HepG2 (cell line): ENCODE results near the gene CHID1. TPM values are rescaled to one million over a fixed set of nuclear protein-coding genes. Genes with fewer than 3 reads are reported as not detected.

ENCODE experiments used
- ARNT2 ChIP-seq: sonication (generic); formaldehyde crosslinking; IDR thresholded peaks from 2 replicates; pipeline ENCODE4 v1.8.0; 2022; ENCODE audit warnings: mild to moderate bottlenecking, low read depth, missing genetic modification reagents, moderate library complexity
- ATM ChIP-seq: fragments of 450-650 bp; IDR thresholded peaks from 2 replicates; pipeline ENCODE4 v1.7.1; 2017; ENCODE audit warnings: mild to moderate bottlenecking, borderline replicate concordance
- DMAP1 ChIP-seq: IDR thresholded peaks from 2 replicates; pipeline ENCODE4 v1.6.1; 2016
- GATAD2A ChIP-seq: IDR thresholded peaks from 2 replicates; pipeline ENCODE4 v1.6.1; 2016
- JARID2 ChIP-seq: sonication (generic); formaldehyde crosslinking; IDR thresholded peaks from 2 replicates; pipeline ENCODE4 v1.8.1; 2023; ENCODE audit warnings: missing genetic modification reagents, inconsistent platforms; ENCODE audit not compliant: insufficient replicate concordance
- LCORL ChIP-seq, 2 experiments: fragments of 450-650 bp in 1 of 2; sonication (generic) in 1 of 2; formaldehyde crosslinking in 1 of 2; IDR thresholded peaks; 2 replicates each; pipeline versions ENCODE4 v1.5.0 to v1.6.1; 2017 to 2020; ENCODE audit warnings: antibody characterized with exemption in 1 of 2, missing genetic modification reagents in 1 of 2
- MYNN ChIP-seq: sonication (generic); formaldehyde crosslinking; IDR thresholded peaks from 2 replicates; pipeline ENCODE4 v1.4.0; 2020; ENCODE audit warnings: mild to moderate bottlenecking, low read depth, missing genetic modification reagents
- NR2C2 ChIP-seq: sonication (generic); formaldehyde crosslinking; IDR thresholded peaks from 2 replicates; pipeline ENCODE4 v1.4.0; 2020; ENCODE audit warnings: missing genetic modification reagents, mild to moderate bottlenecking, moderate library complexity, borderline replicate concordance
- SAP130 ChIP-seq: IDR thresholded peaks from 2 replicates; pipeline ENCODE4 v1.6.1; 2016; ENCODE audit warnings: low read depth
- SP1 ChIP-seq, 2 experiments: fragments of 450-650 bp in 1 of 2; sonication (generic) in 1 of 2; formaldehyde crosslinking in 1 of 2; IDR thresholded peaks; 2 replicates each; pipeline versions ENCODE4 v1.4.0 to v1.6.1; 2016 to 2020; ENCODE audit warnings: missing genetic modification reagents in 1 of 2
- THYN1 ChIP-seq: sonication (generic); formaldehyde crosslinking; IDR thresholded peaks from 2 replicates; pipeline ENCODE4 v1.8.1; 2023; ENCODE audit warnings: low read depth, mild to moderate bottlenecking, moderate library complexity, missing genetic modification reagents, borderline replicate concordance
- TRIM24 ChIP-seq: sonication (generic); formaldehyde crosslinking; IDR thresholded peaks from 2 replicates; pipeline ENCODE4 v1.8.0; 2022; ENCODE audit warnings: mild to moderate bottlenecking, missing genetic modification reagents
- ZMYM4 ChIP-seq: sonication (generic); formaldehyde crosslinking; IDR thresholded peaks from 2 replicates; pipeline ENCODE4 v1.8.1; 2023; ENCODE audit warnings: mild to moderate bottlenecking, missing genetic modification reagents
- ZNF275 ChIP-seq: sonication (generic); formaldehyde crosslinking; IDR thresholded peaks from 2 replicates; pipeline ENCODE4 v1.8.0; 2022; ENCODE audit warnings: missing genetic modification reagents, mild to moderate bottlenecking, inconsistent platforms, borderline replicate concordance
- ZNF383 ChIP-seq: sonication (generic); formaldehyde crosslinking; IDR thresholded peaks from 2 replicates; pipeline ENCODE4 v1.4.0; 2020; ENCODE audit warnings: missing genetic modification reagents, mild to moderate bottlenecking, borderline replicate concordance
- ZNF777 ChIP-seq: sonication (generic); formaldehyde crosslinking; IDR thresholded peaks from 2 replicates; pipeline ENCODE4 v1.4.0; 2020; ENCODE audit warnings: missing genetic modification reagents
- ZXDC ChIP-seq: sonication (generic); formaldehyde crosslinking; IDR thresholded peaks from 2 replicates; pipeline ENCODE4 v1.5.0; 2020; ENCODE audit warnings: mild to moderate bottlenecking, missing genetic modification reagents
- polyA plus RNA-seq, 8 experiments: library from polyadenylated mRNA; depleted of rRNA in 3 of 8; stranded (reverse) in 7 of 8; unstranded in 1 of 8; fragments of >200 nt; fragmentation: Illumina TruSeq in 4 of 8; extraction: Trizol in 4 of 8; gene quantifications; 2 replicates each; pipeline versions ENCODE4 v1.2.1 to v1.2.3, GENCODE V29; 2011 to 2016; ENCODE audit warnings: low read depth in 4 of 8, missing spikeins in 1 of 8, mixed read lengths in 1 of 8; ENCODE audit not compliant: insufficient read depth in 1 of 8
- total RNA-seq, 5 experiments: library from RNA; depleted of rRNA; stranded (reverse); fragments of >200 nt; fragmentation: Illumina TruSeq; extraction: Trizol; gene quantifications; 2 replicates each; pipeline ENCODE4 v1.2.3, GENCODE V29; 2016; ENCODE audit warnings: low read depth in 1 of 5
- TF ChIP-seq, protein P1 (sequence below), 2 experiments: sonication (generic) in 1 of 2; formaldehyde crosslinking in 1 of 2; IDR thresholded peaks; 2 replicates each; pipeline versions ENCODE4 v1.6.1 to v1.9.0; 2014 to 2022; ENCODE audit warnings: antibody characterized with exemption in 1 of 2, borderline replicate concordance in 1 of 2, inconsistent platforms in 1 of 2, low read depth in 1 of 2, missing genetic modification reagents in 1 of 2

CHID1 gene
- total and polyA plus RNA-seq, 2 of the 13 experiments (the other 11 are each of a cell fraction or from before 2014, with no cell fraction given), result 65.1 to 93.6 TPM

GRCh38 chr11:819129-819931 is 91.3 kb downstream of the CHID1 start (continued):
- TF ChIP-seq, protein P1, sequence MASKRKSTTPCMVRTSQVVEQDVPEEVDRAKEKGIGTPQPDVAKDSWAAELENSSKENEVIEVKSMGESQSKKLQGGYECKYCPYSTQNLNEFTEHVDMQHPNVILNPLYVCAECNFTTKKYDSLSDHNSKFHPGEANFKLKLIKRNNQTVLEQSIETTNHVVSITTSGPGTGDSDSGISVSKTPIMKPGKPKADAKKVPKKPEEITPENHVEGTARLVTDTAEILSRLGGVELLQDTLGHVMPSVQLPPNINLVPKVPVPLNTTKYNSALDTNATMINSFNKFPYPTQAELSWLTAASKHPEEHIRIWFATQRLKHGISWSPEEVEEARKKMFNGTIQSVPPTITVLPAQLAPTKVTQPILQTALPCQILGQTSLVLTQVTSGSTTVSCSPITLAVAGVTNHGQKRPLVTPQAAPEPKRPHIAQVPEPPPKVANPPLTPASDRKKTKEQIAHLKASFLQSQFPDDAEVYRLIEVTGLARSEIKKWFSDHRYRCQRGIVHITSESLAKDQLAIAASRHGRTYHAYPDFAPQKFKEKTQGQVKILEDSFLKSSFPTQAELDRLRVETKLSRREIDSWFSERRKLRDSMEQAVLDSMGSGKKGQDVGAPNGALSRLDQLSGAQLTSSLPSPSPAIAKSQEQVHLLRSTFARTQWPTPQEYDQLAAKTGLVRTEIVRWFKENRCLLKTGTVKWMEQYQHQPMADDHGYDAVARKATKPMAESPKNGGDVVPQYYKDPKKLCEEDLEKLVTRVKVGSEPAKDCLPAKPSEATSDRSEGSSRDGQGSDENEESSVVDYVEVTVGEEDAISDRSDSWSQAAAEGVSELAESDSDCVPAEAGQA (IDR thresholded peaks at IDR 0.05; ENCODE audit: low read depth), result no peak
- TF ChIP-seq, protein P1 (CRISPR knock-in tag; IDR thresholded peaks at IDR 0.05; ENCODE audit: borderline replicate concordance), result no peak
- peak; percentile 68 for TF ChIP-seq SAP130 (CRISPR knock-in tag)
- no peak for TF ChIP-seq SP1 (IDR thresholded peaks at IDR 0.05)
- peak; percentile 63; the same call in 1 of the 2 replicates for TF ChIP-seq SP1 (CRISPR knock-in tag; IDR thresholded peaks at IDR 0.05)
- TF ChIP-seq ZNF777 (CRISPR knock-in tag), result no peak
- no peak; the same call in 1 of the 2 replicates for TF ChIP-seq ZMYM4 (CRISPR knock-in tag)
- peak; percentile 64; the same call in 1 of the 2 replicates for TF ChIP-seq NR2C2 (CRISPR knock-in tag)
- peak; percentile 10; the same call in 1 of the 2 replicates for TF ChIP-seq GATAD2A (CRISPR knock-in tag)
- TF ChIP-seq THYN1 (CRISPR knock-in tag), result 0 out of 2 replicates have a peak, but pooled peaks have one; percentile 50
- TF ChIP-seq ATM, result no peak
- peak; percentile 55; the same call in 1 of the 2 replicates for TF ChIP-seq DMAP1
- peak; percentile 69; the same call in 1 of the 2 replicates for TF ChIP-seq ARNT2 (CRISPR knock-in tag)
- peak; percentile 28; the same call in 1 of the 2 replicates for TF ChIP-seq MYNN
- 0 out of 2 replicates have a peak, but pooled peaks have one; percentile 76 for TF ChIP-seq ZNF383
- TF ChIP-seq ZXDC, result 0 out of 2 replicates have a peak, but pooled peaks have one; percentile 34
- TF ChIP-seq TRIM24, result no peak
- TF ChIP-seq JARID2 (CRISPR knock-in tag), result no peak
- no peak for TF ChIP-seq LCORL (IDR thresholded peaks at IDR 0.05)
- peak; percentile 7; the same call in 1 of the 2 replicates for TF ChIP-seq LCORL (CRISPR knock-in tag; IDR thresholded peaks at IDR 0.05)
- TF ChIP-seq ZNF275 (CRISPR knock-in tag), result no peak
